GM13977 (cell line): ENCODE measurements around the gene ZNF451.

Source experiments
- DNase-seq: peaks from one replicate; pipeline ENCODE4 v3.0.0; 2012; ENCODE audit warnings: low spot score
- CTCF ChIP-seq: IDR thresholded peaks from 2 replicates; pipeline ENCODE4 v1.5.1; 2012; ENCODE audit warnings: mild to moderate bottlenecking, control low read depth; ENCODE audit not compliant: insufficient read depth; ENCODE audit errors: extremely low read depth, missing control alignments
- in situ Hi-C: fragments of 300-500 bp; cut with MboI; formaldehyde crosslinking; loops from one replicate; pipeline ENCODE4 v1.12.0; 2022; ENCODE audit warnings: low sequenced_read_pairs, low pct_unique_long_range_greater_than_20kb, mixed read lengths, inconsistent platforms; ENCODE audit not compliant: unreplicated experiment

Gene ZNF451

DNA sequence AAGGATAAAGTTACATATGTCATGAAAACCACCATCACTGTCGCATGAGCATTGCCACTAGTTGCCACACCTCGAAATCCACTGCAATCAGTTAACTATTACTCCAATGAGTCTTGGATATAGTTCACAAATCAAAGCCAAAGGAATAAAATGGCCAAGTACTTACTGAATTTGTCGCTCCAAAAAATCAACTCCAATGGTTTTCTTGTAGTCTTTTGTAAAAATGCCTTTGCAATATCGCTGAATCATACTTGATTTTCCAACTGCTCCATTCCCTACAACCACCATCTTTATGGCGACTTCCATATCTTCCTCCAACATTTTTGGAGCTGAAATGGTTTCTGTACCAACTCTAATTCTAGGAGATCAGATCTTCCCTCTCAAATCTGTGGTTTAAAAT, 120.1 kb downstream of the ZNF451 start:
- no peak for DNase-seq
- TF ChIP-seq CTCF, result no peak
- in situ Hi-C loops, result no loop called here

- no peak for TF ChIP-seq CTCF
- no peak for DNase-seq
- in situ Hi-C loops, result no loop called here
Observed at GRCh38 chr6:57215260-57215659, 125.3 kb downstream of the ZNF451 start.

- no peak for DNase-seq
- in situ Hi-C loops, result no loop called here
- no peak for TF ChIP-seq CTCF
Observed at GRCh38 chr6:57216235-57217101, 126.5 kb downstream of the ZNF451 start.

DNA sequence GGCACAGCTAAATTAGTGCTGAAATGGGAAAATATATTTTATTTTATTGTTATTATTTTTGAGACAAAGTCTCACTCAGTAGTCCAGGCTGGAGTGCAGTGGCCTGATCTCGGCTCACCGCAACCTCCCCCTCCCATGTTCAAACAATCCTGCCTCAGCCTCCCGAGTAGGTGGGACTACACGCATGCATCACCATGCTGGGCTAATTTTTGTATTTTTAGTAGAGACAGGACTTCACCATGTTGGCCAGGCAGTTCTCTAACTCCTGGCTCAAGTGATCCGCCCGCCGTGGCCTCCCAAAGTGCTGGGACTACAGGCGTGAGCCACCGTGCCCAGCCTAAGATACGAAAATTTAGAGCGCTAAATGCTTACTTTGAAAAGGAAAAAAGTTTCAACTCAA, 127.3 kb downstream of the ZNF451 start:
- in situ Hi-C loops, result no loop called here
- no peak for TF ChIP-seq CTCF
- no peak for DNase-seq
